Right lobe of liver (tissue), 6 donors: ENCODE data around the gene BID. TPM values are rescaled to one million over a fixed set of nuclear protein-coding genes. Genes with fewer than 3 reads are reported as not detected.
A peak's percentile ranks its signal among the peaks of the same experiment; 100 is the strongest.

ENCODE experiments used
- ATAC-seq, 4 donors: fragments of 200-7000 bp; cut with Tn5 transposase; one replicate each; pipeline ENCODE4 v1.9.1; 2020; ENCODE audit warnings: mild to moderate bottlenecking in 4 of 4, moderate library complexity in 4 of 4
- DNase-seq, 3 donors: peaks; one replicate each; pipeline ENCODE4 v3.0.0-alpha.2; 2020
- H3K27ac ChIP-seq, 3 donors: fragments of 200-600 bp; one replicate each; pipeline ENCODE4 v1.8.0; 2022
- H3K27me3 ChIP-seq, 2 donors: fragments of 200-600 bp; one replicate each; pipeline ENCODE4 v1.8.0; 2022
- H3K36me3 ChIP-seq, 4 donors: fragments of 200-600 bp; sonication (generic) in 1 of 4; one replicate each; pipeline versions ENCODE4 v1.5.1 to v1.8.0; 2017 to 2022; ENCODE audit warnings: control low read depth in 1 of 4
- H3K4me1 ChIP-seq, 4 donors: fragments of 200-600 bp; sonication (generic) in 1 of 4; one replicate each; pipeline versions ENCODE4 v1.5.1 to v1.8.0; 2017 to 2022; ENCODE audit warnings: control low read depth in 1 of 4
- H3K4me3 ChIP-seq, 3 donors: fragments of 200-600 bp; one replicate each; pipeline ENCODE4 v1.8.0; 2022
- H3K9me3 ChIP-seq, 4 donors: fragments of 200-600 bp; sonication (generic) in 1 of 4; one replicate each; pipeline versions ENCODE4 v1.5.1 to v1.8.0; 2017 to 2022; ENCODE audit warnings: control low read depth in 1 of 4
- POLR2A ChIP-seq: fragments of 450-650 bp; IDR thresholded peaks from one replicate; pipeline ENCODE4 v1.6.1; 2017; ENCODE audit warnings: antibody characterized with exemption, mild to moderate bottlenecking
- WGBS: methylation state at CpG from one replicate; pipeline ENCODE4 v1.1.6; 2018; ENCODE audit warnings: low coverage, low lambda C conversion rate; ENCODE audit not compliant: insufficient coverage; ENCODE audit errors: missing lambda C conversion rate; 5-methylcytosine and 5-hydroxymethylcytosine counted together
- intact Hi-C, 2 donors: fragments of 100-400 bp; cut with DNase I; formaldehyde crosslinking; loops; one replicate each; pipeline versions ENCODE4 v1.11.2 to v1.14.1; 2022
- total RNA-seq, 6 experiments: library from RNA; depleted of rRNA in 2 of 6; stranded (reverse); fragments of >200 nt in 2 of 6; fragmentation: NEBNext Ultra II Directional in 3 of 6; extraction: Animal tissue kit (Norgen Biotek cat#: 25700) in 3 of 6; gene quantifications; one replicate each; pipeline versions ENCODE4 v1.1.0 to v1.2.4, GENCODE V29; 2016 to 2023
- TF ChIP-seq, protein P1 (sequence below), 4 donors: fragments of 200-600 bp in 3 of 4; fragments of 450-650 bp in 1 of 4; IDR thresholded peaks; one replicate each; pipeline versions ENCODE4 v1.5.1 to v1.8.0; 2016 to 2022; ENCODE audit warnings: antibody characterized with exemption in 4 of 4, mild to moderate bottlenecking in 2 of 4
- donor health status: DM: no; HTN: yes; CAD: no.
- donor health status: DM: no; HTN: no; CAD: no.
- donor health status: DM: no; HTN: no; CAD: no.
- donor health status: DM: no; HTN: yes; CAD: no.
- donor health status: DM: no; HTN: yes; CAD: no.

Gene BID
- total RNA-seq, 6 experiments from 2014 or later: 30.5 to 57.3 (median 36.2) TPM

DNA sequence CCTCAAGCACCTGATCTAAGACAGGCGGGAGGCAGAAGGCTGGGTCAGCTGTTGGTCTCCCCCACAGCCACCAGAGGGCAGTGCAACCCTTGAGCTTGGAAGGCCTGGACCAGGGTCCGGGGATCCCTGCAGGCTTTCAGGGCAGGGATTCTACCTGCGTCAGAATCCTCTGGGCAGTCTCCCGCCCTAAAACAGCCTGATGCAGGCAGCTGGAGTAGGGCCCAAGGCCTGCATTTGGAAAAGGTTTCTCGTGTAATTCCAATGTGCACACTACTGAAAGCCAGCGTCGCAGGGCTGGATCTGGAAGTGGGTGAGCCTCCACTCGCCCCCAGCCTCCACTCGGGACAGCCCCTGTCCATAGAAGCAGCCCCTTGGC is 31.8 kb downstream of the BID start:
- no peak overlapping the region for H3K4me3 ChIP-seq
- DNase-seq (peak; percentile 72 to 87 (median 84)), ATAC-seq (peak; percentile 86 to 93 (median 90))
- H3K27ac ChIP-seq: no peak overlapping the region
- intact Hi-C loops: loop anchor here (5.0 kb wide), 2 partner anchors 40 to 45 kb away; no protein-coding TSS in a partner anchor
- no peak for TF ChIP-seq POLR2A
- TF ChIP-seq, protein P1, sequence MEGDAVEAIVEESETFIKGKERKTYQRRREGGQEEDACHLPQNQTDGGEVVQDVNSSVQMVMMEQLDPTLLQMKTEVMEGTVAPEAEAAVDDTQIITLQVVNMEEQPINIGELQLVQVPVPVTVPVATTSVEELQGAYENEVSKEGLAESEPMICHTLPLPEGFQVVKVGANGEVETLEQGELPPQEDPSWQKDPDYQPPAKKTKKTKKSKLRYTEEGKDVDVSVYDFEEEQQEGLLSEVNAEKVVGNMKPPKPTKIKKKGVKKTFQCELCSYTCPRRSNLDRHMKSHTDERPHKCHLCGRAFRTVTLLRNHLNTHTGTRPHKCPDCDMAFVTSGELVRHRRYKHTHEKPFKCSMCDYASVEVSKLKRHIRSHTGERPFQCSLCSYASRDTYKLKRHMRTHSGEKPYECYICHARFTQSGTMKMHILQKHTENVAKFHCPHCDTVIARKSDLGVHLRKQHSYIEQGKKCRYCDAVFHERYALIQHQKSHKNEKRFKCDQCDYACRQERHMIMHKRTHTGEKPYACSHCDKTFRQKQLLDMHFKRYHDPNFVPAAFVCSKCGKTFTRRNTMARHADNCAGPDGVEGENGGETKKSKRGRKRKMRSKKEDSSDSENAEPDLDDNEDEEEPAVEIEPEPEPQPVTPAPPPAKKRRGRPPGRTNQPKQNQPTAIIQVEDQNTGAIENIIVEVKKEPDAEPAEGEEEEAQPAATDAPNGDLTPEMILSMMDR (IDR thresholded peaks at IDR 0.05): peak; percentile 57 to 79 (median 74)
- no peaks in the 10 kb centered on the region for H3K4me1 ChIP-seq
- H3K9me3 ChIP-seq: no peaks in the 10 kb centered on the region
- peaks cover 0 to 14% (median 7%) of the 10 kb centered on the region in 4 donors for H3K36me3 ChIP-seq
- whole genome bisulfite sequencing: 50% methylated on average over 5 of the region's 9 CpGs
- H3K27me3 ChIP-seq: no peaks in the 10 kb centered on the region

DNA sequence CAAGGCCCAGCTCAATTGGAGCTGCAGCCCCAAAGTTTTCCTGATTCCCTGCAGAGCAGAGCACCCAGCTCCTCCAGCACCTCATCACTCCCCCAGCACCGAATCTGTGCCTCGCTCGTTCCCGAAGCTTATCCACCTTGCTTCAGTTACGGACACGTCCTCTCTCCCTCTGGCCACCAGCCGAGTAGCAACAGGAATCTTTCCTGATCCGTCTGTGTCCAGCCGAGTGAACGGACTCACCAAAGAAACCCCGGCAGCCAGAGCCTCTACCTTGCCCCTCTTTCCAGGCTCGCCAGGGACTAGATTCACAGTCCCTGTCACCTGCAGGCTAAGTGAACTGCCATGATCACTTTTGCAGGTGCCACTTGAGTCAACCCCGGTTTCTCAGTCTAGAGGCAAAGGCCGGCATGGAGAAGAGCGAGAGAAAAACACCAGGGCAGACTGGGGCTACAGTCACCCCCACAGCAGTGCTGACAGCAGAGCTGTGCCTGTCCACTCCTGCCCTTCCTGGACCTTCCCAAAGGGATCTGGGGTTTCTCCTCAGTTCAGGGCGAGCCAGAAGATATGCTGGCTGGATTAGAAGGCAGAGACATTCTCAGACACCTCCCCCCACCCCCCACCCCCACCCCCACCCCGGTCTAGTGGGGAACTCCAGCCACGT is 32.3 kb downstream of the BID start:
- no peaks in the 10 kb centered on the region for H3K4me1 ChIP-seq
- H3K27ac ChIP-seq: no peak overlapping the region
- H3K36me3 ChIP-seq: peaks cover 0 to 17% (median 7%) of the 10 kb centered on the region in 4 donors
- WGBS: 69% methylated on average over 12 of the region's 18 CpGs
- TF ChIP-seq, protein P1 (IDR thresholded peaks at IDR 0.05): no peak
- TF ChIP-seq POLR2A: no peak
- H3K4me3 ChIP-seq: no peak overlapping the region
- H3K27me3 ChIP-seq: no peaks in the 10 kb centered on the region
- intact Hi-C loops: loop anchor here (5.0 kb wide), 2 partner anchors 40 to 45 kb away; no protein-coding TSS in a partner anchor
- H3K9me3 ChIP-seq: no peaks in the 10 kb centered on the region
- DNase-seq (no peak), ATAC-seq (peak in 1 of 4 donors; percentile 2)

DNA sequence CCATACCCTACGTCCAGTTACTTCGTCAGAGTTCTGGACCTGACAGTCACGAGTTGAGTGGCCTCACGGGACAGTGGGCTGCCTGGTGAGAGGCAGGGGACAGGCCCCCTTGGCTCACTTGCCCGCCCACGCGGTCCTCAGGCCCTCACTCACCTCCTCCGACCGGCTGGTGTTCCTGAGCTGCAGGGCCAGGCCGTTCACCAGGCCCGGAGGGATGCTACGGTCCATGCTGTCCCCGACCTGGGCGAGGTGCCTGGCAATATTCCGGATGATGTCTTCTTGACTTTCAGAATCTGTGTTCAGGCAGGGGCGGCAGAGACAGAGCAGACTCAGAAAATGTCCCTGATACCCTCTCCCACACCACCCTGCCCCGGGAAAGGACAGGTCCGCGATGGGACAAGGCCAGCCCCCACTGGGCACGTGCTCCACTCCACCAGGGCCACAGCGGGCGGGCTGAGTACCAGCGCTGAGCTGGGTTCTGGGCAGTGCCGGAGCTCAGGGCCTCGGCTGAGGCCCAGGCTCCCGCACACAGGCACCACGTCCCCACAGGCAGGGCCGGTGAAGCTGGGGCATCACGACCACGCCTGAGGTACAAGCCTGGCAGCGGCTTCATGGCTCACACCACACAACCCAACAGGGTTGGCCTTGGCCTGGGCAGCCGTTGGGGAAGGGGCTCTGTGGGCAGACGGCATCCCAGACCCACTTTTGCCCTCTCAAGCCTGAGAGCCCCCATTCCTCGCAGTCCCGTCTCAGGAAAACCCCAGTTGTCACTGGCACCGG is 34.9 kb downstream of the BID start:
- WGBS: 94% methylated on average over 10 of the region's 36 CpGs
- no peak for TF ChIP-seq POLR2A
- TF ChIP-seq, protein P1 (IDR thresholded peaks at IDR 0.05): no peak
- Histone ChIP-seq H3K4me3 (no peak overlapping the region), H3K36me3 (peaks cover 0 to 33% (median 15%) of the 10 kb centered on the region in 4 donors), H3K4me1 (no peaks in the 10 kb centered on the region), H3K27me3 (no peaks in the 10 kb centered on the region), H3K27ac (no peak overlapping the region), H3K9me3 (no peaks in the 10 kb centered on the region)
- no peak for DNase-seq
- no peak for ATAC-seq
- intact Hi-C loops: no loop called here

DNA sequence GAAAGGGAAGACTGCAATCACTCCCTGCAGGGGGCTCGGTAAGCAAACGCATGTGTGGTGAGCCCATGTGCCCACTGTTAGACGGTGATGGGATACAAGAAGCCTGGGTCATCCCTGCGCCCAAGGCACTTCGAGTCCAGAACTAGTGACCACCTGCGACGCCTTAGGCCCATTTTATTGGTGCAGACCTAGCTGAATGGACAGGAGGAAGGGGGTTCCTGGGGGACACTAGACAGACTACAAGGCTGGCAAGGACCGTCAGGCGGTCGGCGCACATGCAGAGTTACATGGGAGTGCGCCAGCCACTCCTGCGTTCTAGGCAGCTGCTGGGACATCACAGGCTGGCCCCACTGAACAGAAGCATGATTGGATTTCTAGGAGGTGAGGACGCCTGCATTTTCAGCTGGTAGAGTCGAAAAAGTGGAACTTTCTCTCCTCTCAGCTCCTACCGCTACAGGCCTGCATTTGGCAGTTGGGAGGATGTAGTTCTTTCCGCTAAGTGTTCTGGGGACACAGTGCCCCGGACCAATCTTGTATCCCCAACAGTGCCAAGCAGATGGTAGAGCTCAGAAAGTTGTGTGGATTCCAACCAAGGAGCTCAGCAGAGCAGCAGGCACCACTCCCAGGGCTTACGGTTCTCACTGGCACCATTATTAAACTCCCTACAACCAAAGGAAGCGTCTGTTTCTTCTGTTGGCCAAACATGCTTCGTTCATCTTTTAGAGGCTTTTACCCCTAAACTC is 35.7 kb downstream of the BID start:
- intact Hi-C loops: no loop called here
- Histone ChIP-seq H3K4me3 (no peak overlapping the region), H3K27ac (no peak overlapping the region), H3K9me3 (no peaks in the 10 kb centered on the region), H3K27me3 (no peaks in the 10 kb centered on the region), H3K36me3 (peaks cover 0 to 37% (median 18%) of the 10 kb centered on the region in 4 donors), H3K4me1 (peaks cover 0 to 3% (median under 1%) of the 10 kb centered on the region in 4 donors)
- TF ChIP-seq POLR2A: no peak
- TF ChIP-seq, protein P1 (IDR thresholded peaks at IDR 0.05): no peak
- DNase-seq (no peak), ATAC-seq (no peak)
- 91% methylated on average over 8 of the region's 21 CpGs for WGBS
